Prostate gland (tissue), 2 donors: ENCODE results near the gene PIGN.

Experiments
- POLR2A ChIP-seq: fragments of 450-650 bp; IDR thresholded peaks from one replicate; pipeline ENCODE4 v1.6.1; 2016; ENCODE audit warnings: antibody characterized with exemption, mild to moderate bottlenecking
- POLR2AphosphoS5 ChIP-seq: sonication (generic); formaldehyde crosslinking; IDR thresholded peaks from one replicate; pipeline ENCODE4 v1.6.1; 2017; ENCODE audit warnings: antibody characterized with exemption
- TF ChIP-seq, protein P1 (sequence below), 4 experiments: fragments of 200-600 bp in 2 of 4; fragments of 450-650 bp in 2 of 4; sonication (generic) in 2 of 4; IDR thresholded peaks; 1 replicate in 3 of 4; 2 replicates in 1 of 4; pipeline ENCODE4 v1.5.1; 2016 to 2019; ENCODE audit warnings: antibody characterized with exemption in 4 of 4, mild to moderate bottlenecking in 2 of 4, moderate library complexity in 2 of 4

DNA sequence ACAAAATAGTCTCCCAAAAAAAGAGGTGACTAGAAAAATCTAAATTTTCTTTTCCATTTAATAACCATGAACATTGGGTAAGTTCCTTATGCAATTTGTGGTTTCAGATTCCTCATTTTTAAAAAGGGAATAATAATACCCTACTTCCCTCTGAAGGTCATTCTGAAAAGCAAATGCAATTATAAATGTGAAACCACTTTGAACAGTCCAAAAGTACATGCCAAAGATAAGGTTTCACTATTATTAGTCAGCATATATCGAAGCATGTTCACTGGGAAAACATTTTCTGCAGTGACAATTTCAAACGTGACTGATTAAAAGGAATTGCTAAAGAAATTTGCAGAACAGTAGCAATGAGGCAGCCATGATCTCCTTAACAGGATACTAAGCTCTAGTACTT lies 193.9 kb downstream of the PIGN start:
- TF ChIP-seq, protein P1, sequence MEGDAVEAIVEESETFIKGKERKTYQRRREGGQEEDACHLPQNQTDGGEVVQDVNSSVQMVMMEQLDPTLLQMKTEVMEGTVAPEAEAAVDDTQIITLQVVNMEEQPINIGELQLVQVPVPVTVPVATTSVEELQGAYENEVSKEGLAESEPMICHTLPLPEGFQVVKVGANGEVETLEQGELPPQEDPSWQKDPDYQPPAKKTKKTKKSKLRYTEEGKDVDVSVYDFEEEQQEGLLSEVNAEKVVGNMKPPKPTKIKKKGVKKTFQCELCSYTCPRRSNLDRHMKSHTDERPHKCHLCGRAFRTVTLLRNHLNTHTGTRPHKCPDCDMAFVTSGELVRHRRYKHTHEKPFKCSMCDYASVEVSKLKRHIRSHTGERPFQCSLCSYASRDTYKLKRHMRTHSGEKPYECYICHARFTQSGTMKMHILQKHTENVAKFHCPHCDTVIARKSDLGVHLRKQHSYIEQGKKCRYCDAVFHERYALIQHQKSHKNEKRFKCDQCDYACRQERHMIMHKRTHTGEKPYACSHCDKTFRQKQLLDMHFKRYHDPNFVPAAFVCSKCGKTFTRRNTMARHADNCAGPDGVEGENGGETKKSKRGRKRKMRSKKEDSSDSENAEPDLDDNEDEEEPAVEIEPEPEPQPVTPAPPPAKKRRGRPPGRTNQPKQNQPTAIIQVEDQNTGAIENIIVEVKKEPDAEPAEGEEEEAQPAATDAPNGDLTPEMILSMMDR (IDR thresholded peaks at IDR 0.05), result no peak
- TF ChIP-seq POLR2AphosphoS5 (no peak), POLR2A (no peak)
